Measurements from ENCODE around the gene LEUTX.

Gene LEUTX

GRCh38 chr19:39828654-39829032 is 50.0 kb downstream of the LEUTX start:
- no peak for TF ChIP-seq CTCF (IDR thresholded peaks at IDR 0.05; ENCODE audit: low read depth, low read length)
- no peak for DNase-seq (ENCODE audit: extremely low read depth, low read depth)

GRCh38 chr19:39829702-39830275 is 51.1 kb downstream of the LEUTX start:
- TF ChIP-seq CTCF (IDR thresholded peaks at IDR 0.05; ENCODE audit: low read depth, low read length), result no peak
- DNase-seq (ENCODE audit: extremely low read depth, low read depth), result no peak

GRCh38 chr19:39830406-39830805 is 51.8 kb downstream of the LEUTX start:
- TF ChIP-seq CTCF (IDR thresholded peaks at IDR 0.05; ENCODE audit: low read depth, low read length), result no peak
- no peak for DNase-seq (ENCODE audit: extremely low read depth, low read depth)

GRCh38 chr19:39830847-39831246 is 52.2 kb downstream of the LEUTX start:
- no peak for TF ChIP-seq CTCF (IDR thresholded peaks at IDR 0.05; ENCODE audit: low read depth, low read length)

GRCh38 chr19:39831679-39832078 is 53.0 kb downstream of the LEUTX start:
- no peak for TF ChIP-seq CTCF (IDR thresholded peaks at IDR 0.05; ENCODE audit: low read depth, low read length)
- DNase-seq (ENCODE audit: extremely low read depth, low read depth), result no peak

More at GRCh38 chr19:39830847-39831246, 52.2 kb downstream of the LEUTX start:
- no peak for DNase-seq (ENCODE audit: extremely low read depth, low read depth)

GRCh38 chr19:39832341-39833083 is 53.9 kb downstream of the LEUTX start:
- no peak for TF ChIP-seq CTCF (IDR thresholded peaks at IDR 0.05; ENCODE audit: low read depth, low read length)
- no peak for DNase-seq (ENCODE audit: extremely low read depth, low read depth)

- no peak for DNase-seq (ENCODE audit: extremely low read depth, low read depth)
- TF ChIP-seq CTCF (IDR thresholded peaks at IDR 0.05; ENCODE audit: low read depth, low read length), result no peak
These were observed 54.5 kb downstream of the LEUTX start for GRCh38 chr19:39833160-39833463.

All from AG09319 (cell line).